NCI-H146 treated with DMSO at 0.1 percent for 48 hours (cell line): ENCODE data around the gene SPTBN5.
A peak's percentile ranks its signal among the peaks of the same experiment; 100 is the strongest.
"Not testable (repeated sequence)": the region's sequence is repeated elsewhere in the genome, so short reads cannot be mapped to it uniquely, and the experiment has no call there.

Experiments used
- DNase-seq: peaks from one replicate; lab custom pipeline; 2025; ENCODE audit not compliant: unreplicated experiment; lab: John Stamatoyannopoulos, UW

The SPTBN5 gene

DNA sequence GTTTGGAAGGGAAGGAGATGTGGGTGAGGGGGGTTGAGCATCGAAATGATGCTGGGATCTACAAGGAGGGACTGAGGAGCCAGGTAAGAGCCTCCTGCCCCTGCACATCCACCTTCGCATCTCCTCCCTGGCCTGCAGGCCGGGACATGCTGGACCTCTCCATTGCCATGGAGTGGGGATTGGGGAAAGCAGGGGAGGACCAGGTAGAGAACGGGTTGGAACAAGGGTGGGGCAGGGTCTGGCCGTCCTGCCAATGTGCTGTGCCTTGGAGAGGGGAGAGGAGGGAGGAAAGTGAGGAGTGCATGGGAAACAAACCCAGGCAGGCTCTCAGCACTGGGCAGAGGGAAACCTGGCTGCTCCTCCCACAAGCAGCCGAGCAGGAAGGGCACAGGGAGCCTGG is 44.6 kb downstream of the SPTBN5 start:
- DNase-seq = no peak

DNA sequence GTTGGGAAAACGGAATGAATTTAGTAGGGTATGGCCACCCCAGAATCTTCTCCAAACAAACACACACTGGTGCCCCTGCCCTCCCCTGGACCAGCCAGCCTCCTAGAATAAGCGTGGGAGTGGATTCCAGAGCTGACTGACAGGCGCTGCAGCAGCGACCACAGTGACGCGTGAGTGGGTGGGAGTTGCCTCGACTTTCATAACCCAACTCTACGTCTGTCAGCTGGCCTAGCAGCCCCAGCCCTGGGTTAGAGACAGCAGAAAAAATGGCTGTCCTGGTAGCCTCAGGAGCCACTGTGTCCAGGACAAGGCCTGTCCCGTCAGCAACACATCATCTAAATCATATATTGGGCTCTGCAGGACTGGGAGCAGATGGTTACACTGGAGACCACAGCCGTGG is 45.2 kb downstream of the SPTBN5 start:
- no peak for DNase-seq

DNA sequence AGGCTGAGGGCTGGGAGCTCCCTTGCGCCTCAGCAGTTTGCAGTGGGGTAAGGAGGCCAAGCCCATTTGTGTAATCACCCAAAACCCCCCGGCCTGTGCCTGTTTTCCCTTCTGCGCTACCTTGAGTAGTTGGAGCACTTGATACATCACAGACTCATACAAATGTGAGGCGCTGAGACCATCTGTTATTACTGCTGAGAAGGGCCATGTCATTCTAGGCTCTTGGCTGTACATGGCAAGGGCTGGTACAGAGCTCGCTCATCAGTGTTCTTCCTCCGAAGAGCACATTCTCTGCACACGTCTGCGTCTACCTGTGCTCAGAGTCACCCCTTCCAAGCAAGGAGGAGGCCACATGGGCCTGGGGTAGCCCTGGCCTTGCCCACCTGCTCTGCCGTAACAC is 45.9 kb downstream of the SPTBN5 start:
- DNase-seq = no peak

DNA sequence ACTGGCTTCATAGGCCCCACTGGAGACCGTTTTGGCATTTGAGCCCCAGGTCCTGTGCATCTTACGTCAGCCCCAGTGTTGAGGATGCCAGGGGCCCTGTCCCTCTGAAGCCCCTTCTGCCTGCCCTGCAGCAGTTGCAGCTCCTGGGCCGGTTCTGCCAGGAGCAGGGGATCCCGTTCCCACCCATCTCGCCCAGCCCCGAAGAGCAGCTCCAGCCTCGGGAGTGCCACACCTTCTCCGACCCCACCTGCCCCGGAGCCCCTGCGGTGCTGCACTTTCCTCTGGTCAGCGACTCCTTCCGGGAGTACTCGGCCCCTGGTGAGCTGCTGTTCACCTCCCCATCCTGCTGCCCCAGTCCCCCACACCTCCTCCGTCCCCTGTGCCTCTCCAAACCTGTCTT is 46.6 kb downstream of the SPTBN5 start:
- no peak for DNase-seq

DNA sequence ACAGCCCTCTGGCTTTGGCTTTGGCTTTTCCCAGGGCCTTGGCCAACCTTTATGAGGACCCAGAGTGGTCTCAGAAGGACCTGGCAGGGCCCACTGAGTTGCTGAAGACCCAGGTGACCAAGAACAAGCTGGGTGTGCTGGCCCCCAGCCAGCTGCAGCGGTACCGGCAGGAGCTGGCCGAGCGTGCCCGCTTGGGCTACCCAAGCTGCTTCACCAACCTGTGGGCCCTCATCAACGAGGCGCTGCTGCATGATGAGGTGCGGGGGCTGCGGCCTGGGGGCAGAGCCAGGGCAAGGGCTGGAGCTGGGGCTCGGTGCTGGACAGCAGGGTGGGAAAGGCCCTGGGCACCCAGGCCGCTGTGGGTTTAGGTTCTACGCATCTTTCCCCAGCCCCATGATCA is 49.0 kb downstream of the SPTBN5 start:
- no peak for DNase-seq

DNA sequence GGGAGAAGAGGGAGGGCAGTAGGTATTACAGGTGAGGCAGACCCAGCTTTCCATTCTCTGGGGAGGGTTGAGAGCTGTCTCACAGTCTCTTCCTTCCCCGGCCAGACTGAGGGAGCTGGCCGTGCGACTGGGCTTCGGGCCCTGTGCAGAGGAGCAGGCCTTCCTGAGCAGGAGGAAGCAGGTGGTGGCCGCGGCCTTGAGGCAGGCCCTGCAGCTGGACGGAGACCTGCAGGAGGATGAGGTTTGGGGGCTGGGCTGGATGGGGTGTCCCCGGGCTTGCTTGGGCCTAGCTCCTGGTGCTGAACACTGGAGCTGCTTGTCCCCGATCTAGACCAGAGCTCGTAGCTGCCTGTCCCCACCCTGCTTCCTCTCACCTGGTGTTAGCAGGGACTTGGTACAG is 50.3 kb downstream of the SPTBN5 start:
- no peak for DNase-seq

DNA sequence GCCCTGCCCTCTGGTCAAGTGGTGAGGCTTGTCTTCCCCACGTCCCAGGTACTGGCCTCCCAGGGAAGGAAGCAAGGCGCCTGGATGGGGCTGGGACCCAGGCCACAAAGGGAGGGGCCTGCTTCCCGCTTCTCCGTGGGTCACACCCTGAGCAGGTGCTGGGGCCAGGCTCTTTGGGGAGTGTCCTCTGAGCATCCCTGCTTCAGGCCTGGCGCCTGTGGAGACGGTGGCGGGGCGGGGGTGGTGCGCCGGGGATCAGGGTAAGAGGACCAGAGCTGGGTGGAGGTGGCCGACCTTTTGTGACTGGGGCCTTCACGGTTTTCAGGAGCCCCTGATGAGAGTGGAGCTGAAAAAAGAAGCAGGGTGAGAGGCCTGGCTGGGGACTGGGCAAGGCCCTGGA is 51.6 kb downstream of the SPTBN5 start:
- DNase-seq = no peak

DNA sequence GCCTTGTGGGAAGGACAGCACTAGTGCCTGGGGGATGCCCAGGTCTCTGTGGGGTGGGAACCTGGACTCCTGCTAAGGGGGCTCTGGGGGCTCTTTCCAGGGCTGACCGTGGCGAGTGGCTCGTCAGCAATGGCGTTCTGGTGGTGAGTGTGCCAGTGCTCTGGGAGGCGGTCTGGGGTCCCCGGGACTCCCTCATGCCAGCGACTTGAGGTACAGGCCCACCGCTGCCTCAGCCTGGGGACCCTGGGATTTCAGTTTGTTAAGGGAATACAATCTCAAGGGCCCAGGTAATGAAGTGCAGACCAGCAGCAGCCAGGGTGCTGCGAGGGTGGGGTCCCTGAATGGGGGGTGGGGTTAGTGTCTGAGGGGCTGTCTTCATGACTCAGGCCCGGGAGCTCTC is 52.7 kb downstream of the SPTBN5 start:
- DNase-seq = no peak

DNA sequence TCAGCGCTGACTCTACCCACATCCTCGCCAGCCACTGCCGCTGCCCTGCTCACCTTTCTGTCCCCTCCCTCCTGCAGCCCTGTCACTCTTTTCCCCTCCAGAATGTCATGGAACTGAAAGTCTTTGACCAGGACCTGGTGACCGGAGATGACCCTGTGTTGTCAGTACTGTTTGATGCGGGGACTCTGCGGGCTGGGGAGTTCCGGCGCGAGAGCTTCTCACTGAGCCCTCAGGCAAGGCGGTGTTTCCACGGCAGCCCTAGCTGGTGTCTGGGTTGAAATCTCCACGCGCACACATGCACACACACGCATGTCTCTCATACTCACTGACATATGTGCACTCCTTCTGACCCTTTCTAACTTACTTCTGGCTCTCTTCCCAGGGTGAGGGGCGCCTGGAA is 53.2 kb downstream of the SPTBN5 start:
- no peak for DNase-seq

DNA sequence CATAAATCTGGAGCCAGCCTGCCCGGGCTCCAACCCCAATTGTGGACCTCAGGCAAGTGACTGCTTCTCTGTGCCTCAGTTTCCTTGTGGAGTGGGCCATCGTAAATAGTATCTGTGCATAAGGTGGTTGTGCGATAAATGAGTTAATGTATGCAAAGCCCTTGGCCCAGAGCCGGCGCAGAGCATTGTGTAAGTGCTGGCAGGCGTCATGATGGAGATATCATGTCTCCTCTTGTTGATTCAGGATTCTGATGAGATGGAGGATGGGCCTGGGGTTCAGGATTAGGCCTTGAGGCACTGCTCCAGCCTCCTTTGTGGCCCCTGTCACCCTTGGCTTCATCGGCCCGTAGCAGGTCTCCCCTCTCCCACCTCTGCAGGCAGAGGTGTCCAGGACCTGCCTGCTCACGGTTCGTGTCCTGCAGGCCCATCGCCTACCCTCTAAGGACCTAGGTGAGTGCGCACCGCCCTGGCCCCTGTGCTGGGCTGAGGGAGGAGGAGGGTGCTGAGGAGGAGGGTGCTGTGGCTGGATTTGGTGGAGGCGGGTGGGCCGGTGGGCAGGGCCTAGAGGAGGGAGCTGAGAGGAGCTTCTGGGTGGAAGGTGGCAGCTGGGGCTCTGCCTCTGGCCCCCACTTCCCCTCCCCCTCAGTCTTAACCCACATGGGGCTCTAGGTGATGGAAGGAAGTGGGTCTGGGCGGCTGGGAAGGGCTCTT is 53.9 kb downstream of the SPTBN5 start:
- DNase-seq = no peak

DNA sequence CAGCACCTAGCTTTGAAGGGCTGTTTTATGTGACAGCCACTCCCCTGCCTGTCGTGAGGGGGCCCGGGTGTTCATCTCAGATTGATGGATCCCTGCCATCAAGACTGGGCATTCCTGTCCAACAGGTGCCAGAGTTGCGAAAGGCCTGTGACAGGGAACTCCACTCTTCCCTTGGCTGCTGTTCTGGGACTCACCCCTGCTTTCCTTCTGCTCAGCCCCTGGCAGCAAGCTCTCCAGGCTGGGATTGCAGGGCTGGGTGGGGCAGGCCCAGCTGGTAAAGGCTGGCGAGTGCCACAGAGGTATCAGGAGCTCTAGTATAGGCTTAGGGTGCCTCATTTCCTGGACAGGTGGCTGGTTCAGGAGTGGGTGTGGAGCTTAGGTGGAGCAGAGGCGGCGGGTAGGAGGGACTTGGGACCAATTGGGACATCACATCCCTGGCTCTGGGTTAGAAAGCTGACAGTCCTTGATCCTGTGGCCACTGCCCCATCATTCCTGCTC is 55.4 kb downstream of the SPTBN5 start, which contains the start of gene PLA2G4B:
Gene PLA2G4B, plus strand, starts transcription at position 448 of the 498 bp plus-strand sequence. CDS start 67 bp downstream, outside the sequence.
- DNase-seq = no peak

DNA sequence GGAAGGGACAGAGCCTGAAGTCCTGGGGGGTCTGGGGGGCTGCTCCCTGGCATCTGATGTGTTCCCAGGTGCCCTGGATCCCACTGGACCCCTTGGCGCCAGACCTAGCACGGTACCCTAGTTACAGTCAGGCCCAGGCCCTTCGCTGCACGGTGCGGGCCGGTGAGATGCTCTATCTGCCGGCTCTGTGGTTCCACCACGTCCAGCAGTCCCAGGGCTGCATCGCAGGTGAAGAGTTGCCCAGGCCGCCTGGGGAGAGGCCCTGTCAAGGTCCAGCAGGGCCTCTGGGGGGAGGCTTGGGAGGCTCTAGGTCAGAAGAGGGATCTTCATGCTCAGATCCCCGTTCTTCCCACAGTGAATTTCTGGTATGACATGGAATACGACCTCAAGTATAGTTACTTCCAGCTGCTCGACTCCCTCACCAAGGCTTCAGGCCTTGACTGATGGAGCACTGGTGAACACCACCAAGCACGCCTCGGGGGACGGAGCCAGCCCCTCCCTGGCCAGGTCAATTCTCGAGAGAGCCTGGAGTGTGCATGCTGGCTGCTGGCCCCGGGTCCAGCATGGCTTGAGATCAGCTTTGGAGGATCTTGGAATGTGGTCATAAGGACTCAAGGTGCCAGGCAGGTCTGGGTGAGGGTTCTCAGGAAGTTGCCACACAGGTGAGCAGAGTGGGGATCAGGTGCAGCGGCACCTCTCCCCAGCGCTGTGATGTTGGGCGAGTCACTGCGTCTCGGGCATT is 57.0 kb downstream of the SPTBN5 start:
- no peak for DNase-seq

DNA sequence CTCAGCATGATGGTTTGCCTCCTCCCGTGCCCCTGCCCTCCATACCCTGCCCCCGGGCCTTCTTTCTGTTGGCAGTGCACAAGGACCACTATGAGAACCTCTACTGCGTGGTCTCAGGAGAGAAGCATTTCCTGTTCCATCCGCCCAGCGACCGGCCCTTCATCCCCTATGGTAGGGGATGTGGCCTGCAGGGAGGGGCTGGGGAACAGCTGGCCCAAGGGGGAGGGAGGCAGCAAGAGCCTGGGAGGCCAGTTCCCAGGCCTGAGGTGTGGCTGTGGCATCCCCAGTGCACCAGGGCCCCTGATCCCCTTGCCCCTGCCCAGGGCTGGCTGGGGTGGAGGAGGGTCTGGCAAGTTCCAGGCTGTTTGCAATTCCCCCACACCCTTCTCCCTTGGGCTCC is 57.8 kb downstream of the SPTBN5 start:
- no peak for DNase-seq

DNA sequence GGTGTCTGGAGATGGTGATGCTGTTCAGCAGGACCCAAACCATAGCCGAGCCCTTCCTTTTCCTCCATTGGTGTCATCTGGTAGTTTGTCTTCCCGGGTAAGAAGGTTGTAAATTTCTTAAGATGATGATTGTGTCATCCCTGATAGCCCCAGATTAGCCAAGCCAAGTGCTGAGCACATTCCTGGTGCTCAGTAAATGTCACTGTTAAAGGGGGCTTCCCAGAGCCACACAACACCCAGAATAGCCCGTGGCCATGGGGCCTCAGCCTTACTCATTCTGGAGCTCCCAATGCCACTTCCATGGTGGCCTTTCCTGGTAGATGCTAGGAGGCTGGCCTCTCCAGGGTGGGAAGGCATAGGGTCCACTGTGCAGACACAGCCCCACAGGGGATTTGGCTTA is 59.8 kb downstream of the SPTBN5 start:
- DNase-seq = no peak

DNA sequence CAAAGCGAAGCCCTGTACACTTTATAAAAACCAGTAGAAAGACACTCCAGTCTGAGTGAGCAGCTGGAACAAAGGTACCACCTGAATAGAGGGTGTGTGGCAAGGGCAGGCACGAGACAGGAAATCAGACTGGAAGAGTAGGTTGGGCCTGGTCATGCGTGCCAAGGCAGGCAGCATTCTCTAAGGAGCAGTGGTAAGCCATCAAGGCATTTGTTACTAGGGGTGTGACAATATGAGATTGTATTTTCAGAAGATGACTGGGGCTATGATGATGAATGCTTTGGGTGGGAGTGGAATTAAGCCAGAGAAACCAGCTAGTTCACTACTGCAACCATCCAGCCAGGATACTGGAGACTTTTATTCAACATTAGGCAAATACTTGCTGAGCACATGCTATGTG is 61.0 kb downstream of the SPTBN5 start:
- DNase-seq = no peak

DNA sequence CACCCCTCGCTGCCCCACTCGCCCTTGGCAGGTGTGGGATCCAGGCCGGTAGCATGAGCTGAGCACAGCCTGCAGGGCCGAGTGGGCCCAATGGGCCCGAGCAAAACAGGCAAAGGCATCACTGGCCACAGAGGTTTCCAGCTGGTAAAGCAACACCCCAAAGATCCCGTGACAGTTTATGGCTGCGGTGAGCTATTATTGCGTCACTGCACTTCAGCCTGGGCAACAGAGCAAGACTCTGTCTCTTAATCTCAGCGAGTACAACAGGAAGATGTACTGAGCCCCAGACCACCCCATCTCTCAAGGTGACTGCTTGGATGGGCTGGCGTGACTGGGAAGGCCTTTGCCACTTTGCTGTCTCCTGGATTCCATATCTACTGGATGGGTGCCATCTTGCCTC is 61.6 kb downstream of the SPTBN5 start:
- no peak for DNase-seq

DNA sequence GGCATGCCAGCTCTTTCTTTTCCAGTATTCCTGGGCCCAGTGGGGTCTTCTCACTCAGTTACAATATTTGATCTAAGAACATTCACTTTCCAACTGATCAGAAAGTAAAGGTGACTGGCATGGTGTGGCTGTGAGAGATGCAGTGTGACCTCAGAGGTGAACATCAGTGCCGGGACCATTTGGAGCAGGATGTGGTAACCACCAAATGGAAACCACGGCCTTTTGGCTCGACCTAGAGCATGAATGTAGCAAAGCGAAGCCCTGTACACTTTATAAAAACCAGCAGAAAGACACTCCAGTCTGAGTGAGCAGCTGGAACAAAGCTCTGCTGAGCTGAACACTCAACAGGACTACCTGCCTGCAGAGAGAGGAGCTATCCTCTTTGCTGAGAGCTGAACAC is 62.6 kb downstream of the SPTBN5 start:
- not testable (repeated sequence) for DNase-seq

DNA sequence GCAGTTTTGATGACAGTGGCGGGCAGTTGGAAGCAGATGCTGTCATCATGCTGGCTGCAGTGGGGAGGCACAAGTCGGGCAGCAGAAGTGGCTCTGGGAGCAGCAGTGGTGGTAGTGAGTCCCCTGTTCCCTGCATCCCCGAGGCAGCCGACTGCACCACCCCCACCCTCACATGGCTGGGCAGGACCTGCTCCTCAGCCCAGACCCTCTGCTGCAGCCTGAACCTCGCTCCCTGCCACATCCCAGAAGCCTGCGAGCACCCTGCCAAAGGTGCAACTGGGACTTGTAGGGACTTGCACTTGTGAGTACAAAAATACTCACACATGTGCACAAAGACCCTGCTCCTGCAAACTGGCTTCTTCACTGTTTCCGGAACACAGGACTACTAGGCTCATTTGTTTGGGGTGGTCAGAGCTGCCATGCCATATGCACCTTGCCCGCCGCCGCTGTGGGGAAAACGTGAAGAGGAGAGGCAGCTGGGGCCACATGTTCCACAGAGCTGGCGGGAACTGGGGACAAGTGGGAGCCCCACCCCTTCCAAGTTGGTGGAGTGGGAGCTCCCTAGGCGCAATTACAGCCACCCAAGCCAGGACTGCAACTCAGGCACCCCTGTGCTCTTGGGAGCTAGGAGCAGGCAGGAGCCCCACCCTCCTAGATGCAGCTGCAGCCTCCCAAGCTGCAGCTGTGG is 63.8 kb downstream of the SPTBN5 start:
- no peak for DNase-seq

DNA sequence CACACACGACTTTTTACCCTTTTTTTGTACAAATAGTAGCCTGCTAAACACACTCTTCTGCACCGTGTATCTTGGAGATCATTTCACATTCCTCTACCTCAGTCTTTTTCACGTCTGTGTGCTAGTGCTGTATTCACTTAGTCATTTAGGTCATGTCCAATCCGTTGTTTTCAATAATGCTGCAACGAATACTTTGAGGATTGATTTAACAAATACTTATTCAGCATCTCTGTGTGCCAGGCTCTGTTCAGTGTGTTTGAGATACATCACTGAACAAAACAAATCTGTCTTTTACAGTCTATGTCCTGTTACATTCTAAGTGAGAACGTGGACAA is 65.1 kb downstream of the SPTBN5 start:
- no peak for DNase-seq

DNA sequence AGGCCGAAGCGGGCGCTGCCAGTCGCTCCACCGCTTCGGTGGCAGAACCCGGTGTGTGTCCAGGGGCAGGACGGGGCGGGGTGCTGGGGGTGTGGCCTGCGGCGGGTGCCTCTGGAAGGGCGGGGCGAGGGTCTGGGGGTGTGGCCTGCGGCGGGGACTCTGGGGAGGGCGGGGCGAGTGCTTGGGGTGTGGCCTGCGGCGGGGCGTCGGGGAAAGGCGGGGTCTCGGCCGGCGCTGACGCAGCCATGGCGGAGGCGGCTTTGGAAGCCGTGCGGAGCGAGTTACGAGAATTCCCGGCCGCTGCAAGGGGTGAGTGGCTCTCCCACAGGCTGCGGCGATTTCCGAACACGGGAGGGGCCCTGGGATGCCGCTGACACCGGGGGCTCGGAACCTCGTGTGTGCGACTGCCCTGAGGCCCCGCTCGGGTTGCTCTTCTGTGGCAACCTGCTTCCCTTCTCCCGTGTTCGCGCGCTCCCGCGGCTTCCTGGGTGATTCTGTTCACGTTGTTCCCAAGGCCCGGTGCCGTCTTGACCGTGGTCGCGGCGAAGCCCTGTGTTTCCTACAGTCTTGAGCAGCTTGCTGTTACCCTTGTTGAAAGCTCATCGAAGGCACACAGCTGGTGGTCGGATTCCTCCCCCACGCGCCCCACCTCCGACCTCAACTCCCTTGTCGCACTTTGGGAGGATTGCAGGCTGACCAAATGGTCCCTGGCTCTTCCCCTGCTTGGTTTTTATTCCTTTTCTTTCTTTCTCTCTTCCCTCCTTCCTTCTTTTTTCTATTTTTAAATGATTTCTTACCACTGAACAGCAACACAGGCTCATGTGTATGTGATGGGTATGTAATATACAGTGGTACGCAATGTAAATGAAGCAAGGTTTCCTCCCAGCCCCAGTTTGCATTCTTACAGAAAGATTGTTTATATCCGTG is 65.7 kb downstream of the SPTBN5 start, which contains the start of gene JMJD7:
Gene JMJD7, plus strand, starts transcription at position 213 of the 927 bp plus-strand sequence. Its CDS starts 33 bp downstream, at position 246.
- peak; percentile 32 for DNase-seq
